Psoas muscle (tissue), 8 donors: ENCODE measurements around the gene HYLS1. TPM values are rescaled to one million over a fixed set of nuclear protein-coding genes. Genes with fewer than 3 reads are reported as not detected.

Experiments
- ATAC-seq, 4 donors: fragments of 200-7000 bp; cut with Tn5 transposase; one replicate each; pipeline ENCODE4 v1.9.1; 2020; ENCODE audit warnings: moderate library complexity in 3 of 4, mild to moderate bottlenecking in 2 of 4
- DNase-seq, 2 donors: peaks; one replicate each; pipeline ENCODE4 v3.0.0-alpha.2; 2020
- H3K27ac ChIP-seq: fragments of 200-600 bp; one replicate; pipeline ENCODE4 v1.8.0; 2022
- H3K27me3 ChIP-seq, 3 donors: fragments of 200-600 bp in 1 of 3; one replicate each; pipeline versions ENCODE4 v1.6.1 to v1.8.0; 2013 to 2022; ENCODE audit warnings: low read length in 2 of 3, mild to moderate bottlenecking in 2 of 3, moderate library complexity in 1 of 3; ENCODE audit not compliant: insufficient read depth in 3 of 3
- H3K36me3 ChIP-seq, 2 donors: fragments of 200-600 bp in 1 of 2; one replicate each; pipeline versions ENCODE4 v1.6.1 to v1.8.0; 2013 to 2022; ENCODE audit warnings: low read depth in 1 of 2, mild to moderate bottlenecking in 1 of 2, moderate library complexity in 1 of 2; ENCODE audit not compliant: insufficient read depth in 1 of 2
- H3K4me1 ChIP-seq: fragments of 200-600 bp; one replicate; pipeline ENCODE4 v1.8.0; 2022
- H3K4me3 ChIP-seq: fragments of 200-600 bp; one replicate; pipeline ENCODE4 v1.8.0; 2022; ENCODE audit warnings: mild to moderate bottlenecking
- H3K9me3 ChIP-seq: fragments of 200-600 bp; one replicate; pipeline ENCODE4 v1.8.0; 2022
- CTCF ChIP-seq: fragments of 200-600 bp; IDR thresholded peaks from one replicate; pipeline ENCODE4 v1.8.0; 2022; ENCODE audit warnings: antibody characterized with exemption
- WGBS, 3 donors: extraction: QIAGEN DNeasy Blood & Tissue Kit; methylation state at CpG; one replicate each; pipeline versions ENCODE4 v1.1.6 to v1.1.7; 2013; 5-methylcytosine and 5-hydroxymethylcytosine counted together
- intact Hi-C, 2 donors: fragments of 100-400 bp; cut with DNase I; formaldehyde crosslinking; loops; one replicate each; pipeline versions ENCODE4 v1.11.0 to v1.14.2; 2022
- polyA plus RNA-seq, 3 donors: library from polyadenylated mRNA; stranded (reverse); fragments of 200-250 nt; gene quantifications; one replicate each; pipeline ENCODE4 v1.2.3, GENCODE V29; 2013
- total RNA-seq, 4 donors: library from RNA; stranded (reverse); fragmentation: NEBNext Ultra II Directional in 2 of 4; extraction: Animal tissue kit (Norgen Biotek cat#: 25700) in 2 of 4; gene quantifications; one replicate each; pipeline versions ENCODE4 v1.2.1 to v1.2.4, GENCODE V29; 2021 to 2023
- donor health status: healthy with polysubstance abuse.
- donor health status: DM: no; HTN: no; CAD: no; lungs with moderate emphysema.
- donor health status: Bipolar disorder and iron deficiency.
- donor health status: healthy.
- donor health status: DM: yes; HTN: yes; CAD: no.
- donor health status: DM: no; HTN: no; CAD: no.
- donor health status: DM: no; HTN: no; CAD: no.
- donor health status: DM: yes; HTN: yes; CAD: no.

Gene HYLS1
- total and polyA plus RNA-seq, 7 donors = 1.8 to 7.2 (median 3.8) TPM

DNA sequence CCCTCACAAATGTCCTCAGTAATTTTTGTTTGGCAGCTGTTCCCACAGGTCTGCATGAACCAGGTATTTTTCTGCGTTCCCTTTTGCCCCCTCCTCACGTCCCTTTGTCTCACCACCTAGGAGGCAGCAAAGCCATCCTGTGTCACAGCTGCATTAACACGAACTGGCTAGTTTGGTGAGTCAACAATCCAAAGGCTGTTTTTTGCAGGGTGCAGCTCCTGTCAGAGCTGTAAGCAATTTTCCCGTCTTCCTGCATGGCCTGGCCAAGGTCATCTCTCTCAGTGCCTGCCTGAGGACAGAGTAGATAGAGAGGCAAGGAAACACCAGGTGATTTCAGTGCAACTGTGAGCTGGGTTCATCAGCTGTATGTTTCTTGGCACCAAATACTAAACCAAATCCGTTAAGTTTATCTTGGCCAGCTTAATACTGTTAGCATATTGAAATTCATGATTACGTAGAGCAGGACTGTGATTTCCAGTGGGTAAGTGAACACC lies 37.8 kb downstream of the HYLS1 start:
- H3K9me3 ChIP-seq = no peaks in the 10 kb centered on the region
- no peak overlapping the region for H3K27ac ChIP-seq
- intact Hi-C loops = loop anchor here in 1 of 2 donors (10.0 kb wide), 1 partner anchor 340 kb away; the partner anchor contains the start of genes FOXRED1 and SRPRA
- no peak overlapping the region for H3K4me3 ChIP-seq
- no peak for TF ChIP-seq CTCF
- 63 to 71% (median 66%) methylated on average over 6 of the region's 6 CpGs for WGBS, 3 donors
- ATAC-seq (no peak), DNase-seq (no peak)
- H3K36me3 ChIP-seq = no peaks in the 10 kb centered on the region
- no peaks in the 10 kb centered on the region for H3K27me3 ChIP-seq
- H3K4me1 ChIP-seq = no peaks in the 10 kb centered on the region

- Histone ChIP-seq H3K27me3 (no peaks in the 10 kb centered on the region), H3K4me1 (no peaks in the 10 kb centered on the region), H3K9me3 (no peaks in the 10 kb centered on the region), H3K4me3 (no peak overlapping the region), H3K36me3 (no peaks in the 10 kb centered on the region), H3K27ac (no peak overlapping the region)
- no peak for TF ChIP-seq CTCF
- ATAC-seq (no peak), DNase-seq (no peak)
- intact Hi-C loops = loop anchor here in 1 of 2 donors (10.0 kb wide), 1 partner anchor 339 kb away; the partner anchor contains the start of genes FOXRED1 and SRPRA
- WGBS, 3 donors = 54 to 69% (median 57%) methylated on average over 3 of the region's 3 CpGs
These were observed 38.3 kb downstream of the HYLS1 start for GRCh38 chr11:125925804-125926203.

GRCh38 chr11:125926682-125927081 lies 39.2 kb downstream of the HYLS1 start:
- TF ChIP-seq CTCF = no peak
- Histone ChIP-seq H3K36me3 (no peaks in the 10 kb centered on the region), H3K27ac (no peak overlapping the region), H3K4me1 (no peaks in the 10 kb centered on the region), H3K9me3 (no peaks in the 10 kb centered on the region), H3K4me3 (no peak overlapping the region), H3K27me3 (no peaks in the 10 kb centered on the region)
- WGBS, 3 donors = 90 to 93% (median 93%) methylated on average over 12 of the region's 12 CpGs
- no peak for ATAC-seq
- no peak for DNase-seq
- intact Hi-C loops = loop anchor here in 1 of 2 donors (10.0 kb wide), 1 partner anchor 338 kb away; the partner anchor contains the start of genes FOXRED1 and SRPRA

GRCh38 chr11:125929445-125930075 lies 42.1 kb downstream of the HYLS1 start:
- TF ChIP-seq CTCF = no peak
- intact Hi-C loops = loop anchor here in 1 of 2 donors (10.0 kb wide), 1 partner anchor 335 kb away; the partner anchor contains the start of genes FOXRED1 and SRPRA
- Histone ChIP-seq H3K9me3 (no peaks in the 10 kb centered on the region), H3K36me3 (no peaks in the 10 kb centered on the region), H3K4me1 (no peaks in the 10 kb centered on the region), H3K4me3 (no peak overlapping the region), H3K27ac (no peak overlapping the region), H3K27me3 (no peaks in the 10 kb centered on the region)
- no peak for DNase-seq
- 71 to 79% (median 75%) methylated on average over 9 of the region's 9 CpGs for WGBS, 3 donors
- no peak for ATAC-seq
